Ovary (tissue), 9 donors: ENCODE data around the gene MGAT5B. TPM values are rescaled to one million over a fixed set of nuclear protein-coding genes. Genes with fewer than 3 reads are reported as not detected.

Experiments
- DNase-seq, 5 donors: peaks; one replicate each; pipeline ENCODE4 v3.0.0-alpha.2; 2019 to 2020
- H3K27ac ChIP-seq, 2 donors: fragments of 200-600 bp; one replicate each; pipeline versions ENCODE4 v1.5.1 to v1.8.0; 2019 to 2022
- H3K27me3 ChIP-seq: fragments of 200-600 bp; one replicate; pipeline ENCODE4 v1.8.0; 2022
- H3K36me3 ChIP-seq: fragments of 200-600 bp; sonication (generic); one replicate; pipeline ENCODE4 v1.5.1; 2019
- H3K4me1 ChIP-seq: one replicate; pipeline ENCODE4 v1.8.1; 2013; ENCODE audit warnings: mild to moderate bottlenecking, moderate library complexity; ENCODE audit not compliant: insufficient read depth
- H3K4me3 ChIP-seq: fragments of 200-600 bp; sonication (generic); one replicate; pipeline ENCODE4 v1.5.1; 2017
- H3K9me3 ChIP-seq, 2 donors: fragments of 200-600 bp in 1 of 2; sonication (generic) in 1 of 2; one replicate each; pipeline versions ENCODE4 v1.5.1 to v1.8.1; 2013 to 2019; ENCODE audit warnings: mild to moderate bottlenecking in 1 of 2, moderate library complexity in 1 of 2
- EP300 ChIP-seq: sonication (generic); formaldehyde crosslinking; IDR thresholded peaks from one replicate; pipeline ENCODE4 v1.6.1; 2017; ENCODE audit warnings: antibody characterized with exemption
- POLR2A ChIP-seq: fragments of 450-650 bp; IDR thresholded peaks from one replicate; pipeline ENCODE4 v1.6.1; 2017; ENCODE audit warnings: antibody characterized with exemption, mild to moderate bottlenecking, moderate library complexity
- WGBS, 3 donors: extraction: QIAGEN DNeasy Blood & Tissue Kit in 1 of 3; methylation state at CpG; one replicate each; pipeline versions ENCODE4 v1.1.5 to v1.1.7; 2013 to 2017; 5-methylcytosine and 5-hydroxymethylcytosine counted together
- intact Hi-C, 4 donors: fragments of 100-400 bp; cut with DNase I; formaldehyde crosslinking; loops; one replicate each; pipeline versions ENCODE4 v1.11.0 to v1.15.1; 2022 to 2023
- polyA plus RNA-seq, 2 donors: library from polyadenylated mRNA; stranded (reverse); fragments of 200-250 nt in 1 of 2; fragments of 350-450 nt in 1 of 2; fragmentation: Illumina TruSeq in 1 of 2; extraction: RNeasy Lipid Tissue Mini Kit (QIAGEN cat#74804) in 1 of 2; gene quantifications; one replicate each; pipeline ENCODE4 v1.2.3, GENCODE V29; 2013 to 2014
- total RNA-seq, 7 donors: library from RNA; depleted of rRNA in 2 of 7; stranded (reverse); fragments of >200 nt in 2 of 7; fragmentation: NEBNext Ultra II Directional in 3 of 7; extraction: Animal tissue kit (Norgen Biotek cat#: 25700) in 3 of 7; gene quantifications; one replicate each; pipeline versions ENCODE4 v1.1.0 to v1.2.4, GENCODE V29; 2016 to 2023
- TF ChIP-seq, protein P1 (sequence below), 3 donors: fragments of 450-650 bp in 2 of 3; fragments of 200-600 bp in 1 of 3; IDR thresholded peaks; one replicate each; pipeline versions ENCODE4 v1.5.1 to v1.8.0; 2016 to 2022; ENCODE audit warnings: antibody characterized with exemption in 3 of 3, mild to moderate bottlenecking in 1 of 3
- donor health status: DM: no; HTN: no; CAD: no; lungs with moderate emphysema.
- donor health status: DM: no; HTN: no; CAD: no.
- donor health status: Bipolar disorder and iron deficiency.
- donor health status: DM: yes; HTN: yes; CAD: no.
- donor health status: DM: no; HTN: no; CAD: no.
- donor health status: DM: yes; HTN: yes; CAD: no.

Gene MGAT5B
- total and polyA plus RNA-seq, 9 donors, result 0.23 to 3.6 (median 0.77) TPM; not detected in 1

DNA sequence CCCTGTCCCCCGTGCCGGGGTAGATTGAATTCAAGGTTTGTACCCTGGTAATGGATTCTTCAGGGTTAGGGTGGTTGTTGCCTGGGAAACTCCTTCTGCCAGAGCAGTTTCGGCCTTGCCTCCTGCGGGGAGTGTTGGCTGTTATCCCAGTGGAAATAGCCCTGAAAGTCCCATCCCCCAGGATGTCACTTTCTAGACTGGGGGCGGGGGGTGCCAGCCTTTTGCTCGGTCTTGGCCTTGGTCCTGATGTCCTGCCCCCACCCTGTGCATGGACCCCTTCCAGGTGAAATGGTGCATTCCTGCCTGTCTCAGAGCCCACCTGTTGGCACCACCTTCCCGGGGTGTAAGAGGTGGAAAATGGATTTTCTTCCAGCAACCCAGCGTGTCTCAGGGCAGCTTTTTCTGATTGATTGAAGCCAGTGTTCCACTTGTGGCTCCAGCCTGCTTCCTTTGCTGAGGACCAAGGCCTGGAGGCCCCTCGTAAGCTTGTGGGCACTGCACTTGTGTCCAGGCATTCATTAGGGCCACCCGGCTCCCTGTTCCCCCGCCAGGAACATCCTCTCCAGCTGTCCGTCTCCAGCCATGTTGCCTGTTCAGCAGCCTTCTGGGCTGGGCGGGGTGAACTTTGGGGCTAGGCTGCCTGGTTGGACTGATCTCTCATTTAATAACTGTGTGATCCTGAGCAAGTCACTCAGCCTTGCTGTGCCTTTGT, 25.6 kb downstream of the MGAT5B start:
- WGBS, 3 donors, result 46 to 48% (median 46%) methylated on average over 12 to 13 of the region's 13 CpGs
- intact Hi-C loops, result no loop called here
- H3K4me1 ChIP-seq, result no peaks in the 10 kb centered on the region
- DNase-seq, result no peak
- H3K27ac ChIP-seq, result no peak overlapping the region
- no peaks in the 10 kb centered on the region for H3K9me3 ChIP-seq
- no peaks in the 10 kb centered on the region for H3K36me3 ChIP-seq
- no peak overlapping the region for H3K4me3 ChIP-seq
- TF ChIP-seq POLR2A, result no peak
- TF ChIP-seq, protein P1, sequence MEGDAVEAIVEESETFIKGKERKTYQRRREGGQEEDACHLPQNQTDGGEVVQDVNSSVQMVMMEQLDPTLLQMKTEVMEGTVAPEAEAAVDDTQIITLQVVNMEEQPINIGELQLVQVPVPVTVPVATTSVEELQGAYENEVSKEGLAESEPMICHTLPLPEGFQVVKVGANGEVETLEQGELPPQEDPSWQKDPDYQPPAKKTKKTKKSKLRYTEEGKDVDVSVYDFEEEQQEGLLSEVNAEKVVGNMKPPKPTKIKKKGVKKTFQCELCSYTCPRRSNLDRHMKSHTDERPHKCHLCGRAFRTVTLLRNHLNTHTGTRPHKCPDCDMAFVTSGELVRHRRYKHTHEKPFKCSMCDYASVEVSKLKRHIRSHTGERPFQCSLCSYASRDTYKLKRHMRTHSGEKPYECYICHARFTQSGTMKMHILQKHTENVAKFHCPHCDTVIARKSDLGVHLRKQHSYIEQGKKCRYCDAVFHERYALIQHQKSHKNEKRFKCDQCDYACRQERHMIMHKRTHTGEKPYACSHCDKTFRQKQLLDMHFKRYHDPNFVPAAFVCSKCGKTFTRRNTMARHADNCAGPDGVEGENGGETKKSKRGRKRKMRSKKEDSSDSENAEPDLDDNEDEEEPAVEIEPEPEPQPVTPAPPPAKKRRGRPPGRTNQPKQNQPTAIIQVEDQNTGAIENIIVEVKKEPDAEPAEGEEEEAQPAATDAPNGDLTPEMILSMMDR (IDR thresholded peaks at IDR 0.05), result no peak
- TF ChIP-seq EP300, result no peak
- H3K27me3 ChIP-seq, result no peaks in the 10 kb centered on the region

DNA sequence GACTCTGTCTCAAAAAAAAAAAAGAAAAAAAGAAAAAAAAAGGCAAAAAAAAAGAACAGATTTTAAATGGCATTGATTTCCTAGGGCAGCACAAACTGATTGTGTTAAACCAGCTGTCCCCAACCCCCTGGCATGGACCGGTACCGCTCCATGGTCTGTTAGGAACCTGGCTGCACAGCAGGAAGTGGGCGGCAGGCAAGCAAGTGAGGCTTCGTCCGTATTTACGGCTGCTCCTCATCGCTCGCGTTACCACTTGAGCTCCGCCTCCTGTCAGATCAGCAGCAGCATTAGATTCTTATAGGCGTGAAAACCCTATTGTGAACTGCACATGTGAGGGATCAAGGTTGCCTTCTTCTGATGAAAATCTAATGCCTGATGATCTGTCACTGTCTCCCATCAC, 26.6 kb downstream of the MGAT5B start:
- H3K27ac ChIP-seq, result no peak overlapping the region

DNA sequence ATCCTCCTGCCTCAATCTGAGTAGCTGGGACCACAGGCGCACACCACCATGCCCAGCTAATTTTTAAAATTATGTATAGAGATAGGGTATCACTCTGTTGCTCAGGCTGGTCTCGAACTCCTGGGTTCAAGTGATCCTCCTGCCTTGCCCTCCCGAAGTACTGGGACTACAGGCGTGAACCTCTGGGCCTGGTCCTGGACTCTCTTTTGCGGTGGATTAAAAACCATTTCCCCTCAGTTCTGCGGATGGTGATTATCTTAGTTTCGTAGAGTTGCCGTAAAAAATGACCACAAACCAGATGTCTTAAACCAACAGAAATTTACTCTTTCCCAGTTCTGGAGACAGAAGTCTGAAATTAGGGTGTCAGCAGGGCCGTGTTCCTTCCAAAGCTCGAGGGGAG, 28.8 kb downstream of the MGAT5B start:
- no peak overlapping the region for H3K4me3 ChIP-seq
- no peak overlapping the region for H3K27ac ChIP-seq
- H3K27me3 ChIP-seq, result no peaks in the 10 kb centered on the region
- H3K9me3 ChIP-seq, result no peaks in the 10 kb centered on the region
- H3K4me1 ChIP-seq, result no peaks in the 10 kb centered on the region
- intact Hi-C loops, result no loop called here
- WGBS, 3 donors, result 81 to 86% (median 83%) methylated on average over 10 of the region's 10 CpGs
- DNase-seq, result no peak
- TF ChIP-seq POLR2A (no peak), EP300 (no peak)
- TF ChIP-seq, protein P1 (IDR thresholded peaks at IDR 0.05), result no peak
- H3K36me3 ChIP-seq, result no peaks in the 10 kb centered on the region

More for the DNA sequence above, 26.6 kb downstream of the MGAT5B start:
- intact Hi-C loops, result no loop called here
- WGBS, 3 donors, result 91 to 94% (median 93%) methylated on average over 11 of the region's 11 CpGs
- no peak for DNase-seq
- TF ChIP-seq EP300 (no peak), POLR2A (no peak)
- TF ChIP-seq, protein P1 (IDR thresholded peaks at IDR 0.05), result no peak
- no peaks in the 10 kb centered on the region for H3K36me3 ChIP-seq
- H3K4me3 ChIP-seq, result no peak overlapping the region
- H3K4me1 ChIP-seq, result no peaks in the 10 kb centered on the region
- H3K27me3 ChIP-seq, result no peaks in the 10 kb centered on the region
- H3K9me3 ChIP-seq, result no peaks in the 10 kb centered on the region

DNA sequence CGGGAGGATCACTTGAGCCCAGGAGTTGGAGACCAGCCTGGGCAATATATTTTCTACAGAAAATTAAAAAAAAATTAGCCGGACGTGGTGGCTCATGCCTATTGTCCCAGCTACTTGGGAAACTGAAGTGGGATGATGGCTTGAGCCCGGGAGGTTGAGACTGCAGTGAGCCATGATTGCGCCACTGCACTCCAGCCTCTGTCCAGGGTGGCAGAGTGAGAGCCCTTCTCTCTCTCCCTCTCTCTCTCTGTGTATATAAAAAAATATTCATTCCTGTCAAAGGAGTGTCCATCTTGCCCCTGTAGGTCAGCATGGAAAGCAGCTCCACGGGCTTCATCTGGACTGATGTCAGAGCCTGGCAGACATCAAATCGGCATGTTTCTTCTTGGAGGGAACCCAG, 31.2 kb downstream of the MGAT5B start:
- Histone ChIP-seq H3K27ac (no peak overlapping the region), H3K27me3 (no peaks in the 10 kb centered on the region), H3K4me3 (no peak overlapping the region), H3K9me3 (no peaks in the 10 kb centered on the region), H3K36me3 (no peaks in the 10 kb centered on the region), H3K4me1 (no peaks in the 10 kb centered on the region)
- WGBS, 3 donors, result 72 to 79% (median 76%) methylated on average over 7 of the region's 7 CpGs
- intact Hi-C loops, result no loop called here
- TF ChIP-seq POLR2A, result no peak
- TF ChIP-seq, protein P1 (IDR thresholded peaks at IDR 0.05), result no peak
- no peak for TF ChIP-seq EP300
- DNase-seq, result no peak
